Measurements from ENCODE around the gene SCYGR2. TPM values are rescaled to one million over a fixed set of nuclear protein-coding genes. Genes with fewer than 3 reads are reported as not detected.

SCYGR2 gene
- total RNA-seq, 1 experiment from 2014 or later: not detected

DNA sequence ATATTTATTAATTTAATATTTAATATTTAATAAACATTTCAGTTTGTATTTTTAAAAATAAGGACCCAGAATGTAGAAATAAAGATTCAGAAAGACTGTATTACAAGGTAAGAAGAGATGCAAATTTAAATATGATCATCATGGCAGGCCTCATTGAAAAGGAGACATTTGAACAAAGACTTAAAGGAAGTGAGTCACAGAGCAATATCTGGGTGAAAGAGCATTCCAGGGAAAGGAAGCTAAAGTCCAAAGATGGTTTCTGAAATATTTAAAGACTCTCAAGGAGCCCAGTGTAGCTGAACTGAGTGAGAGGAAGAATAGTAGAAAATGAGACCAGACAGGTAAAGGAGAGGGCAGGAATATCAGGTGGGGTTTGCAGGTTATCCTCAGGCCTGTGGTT is 24.5 kb downstream of the SCYGR2 start:
- Mint-ChIP-seq H3K4me3 (ENCODE audit: unreplicated experiment) (no peak overlapping the region), H3K4me1 (ENCODE audit: low read depth, unreplicated experiment) (peaks cover 8% of the 10 kb centered on the region), H3K27me3 (ENCODE audit: insufficient read depth, unreplicated experiment) (no peaks in the 10 kb centered on the region), H3K27ac (ENCODE audit: unreplicated experiment) (no peak overlapping the region), H3K9me3 (ENCODE audit: unreplicated experiment) (peaks cover 15% of the 10 kb centered on the region), H3K36me3 (ENCODE audit: insufficient read depth, unreplicated experiment) (no peaks in the 10 kb centered on the region)
- H3K4me1 ChIP-seq: no peaks in the 10 kb centered on the region
- H3K9me3 ChIP-seq: no peaks in the 10 kb centered on the region
- H3K27me3 ChIP-seq (replicated peaks; ENCODE audit: control insufficient read depth, insufficient read depth, low read length): no peaks in the 10 kb centered on the region
- H3K4me3 ChIP-seq (ENCODE audit: low read depth, low read length): no peak overlapping the region
- no peak for DNase-seq
- ChIA-PET POLR2A (no interaction called here), CTCF (no interaction called here)
- no TSS peak for BruUV-seq (replicated peaks)
- intact Hi-C loops (cut with micrococcal nuclease; ENCODE audit: unreplicated experiment): no loop called here
- TF ChIP-seq, protein P1, sequence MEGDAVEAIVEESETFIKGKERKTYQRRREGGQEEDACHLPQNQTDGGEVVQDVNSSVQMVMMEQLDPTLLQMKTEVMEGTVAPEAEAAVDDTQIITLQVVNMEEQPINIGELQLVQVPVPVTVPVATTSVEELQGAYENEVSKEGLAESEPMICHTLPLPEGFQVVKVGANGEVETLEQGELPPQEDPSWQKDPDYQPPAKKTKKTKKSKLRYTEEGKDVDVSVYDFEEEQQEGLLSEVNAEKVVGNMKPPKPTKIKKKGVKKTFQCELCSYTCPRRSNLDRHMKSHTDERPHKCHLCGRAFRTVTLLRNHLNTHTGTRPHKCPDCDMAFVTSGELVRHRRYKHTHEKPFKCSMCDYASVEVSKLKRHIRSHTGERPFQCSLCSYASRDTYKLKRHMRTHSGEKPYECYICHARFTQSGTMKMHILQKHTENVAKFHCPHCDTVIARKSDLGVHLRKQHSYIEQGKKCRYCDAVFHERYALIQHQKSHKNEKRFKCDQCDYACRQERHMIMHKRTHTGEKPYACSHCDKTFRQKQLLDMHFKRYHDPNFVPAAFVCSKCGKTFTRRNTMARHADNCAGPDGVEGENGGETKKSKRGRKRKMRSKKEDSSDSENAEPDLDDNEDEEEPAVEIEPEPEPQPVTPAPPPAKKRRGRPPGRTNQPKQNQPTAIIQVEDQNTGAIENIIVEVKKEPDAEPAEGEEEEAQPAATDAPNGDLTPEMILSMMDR (IDR thresholded peaks at IDR 0.05; ENCODE audit: insufficient read depth in 1 of 2, low read depth in 1 of 2, low read length in 1 of 2, severe bottlenecking in 1 of 2, unreplicated experiment in 1 of 2): no peak
- no peaks in the 10 kb centered on the region for H3K36me3 ChIP-seq (ENCODE audit: control insufficient read depth, insufficient read depth, low read length)

DNA sequence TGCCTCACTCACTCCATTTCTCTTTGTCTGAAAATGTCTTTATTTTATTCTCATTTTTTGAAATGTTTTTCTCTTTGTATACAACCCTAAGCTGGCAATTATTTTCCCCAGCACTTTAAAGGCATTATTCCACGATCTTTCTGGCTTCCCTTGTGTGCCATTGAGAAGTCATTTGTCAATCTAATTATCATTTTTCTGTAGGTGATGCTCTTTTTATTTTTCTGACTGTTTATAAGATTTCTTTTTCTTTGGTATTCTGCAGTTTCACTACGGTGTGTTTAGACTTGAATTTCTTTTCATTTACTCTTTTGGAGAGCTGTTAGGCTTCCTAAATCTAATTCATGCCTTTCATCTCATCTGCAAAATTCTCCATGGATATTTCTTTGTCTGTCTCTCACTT is 26.7 kb downstream of the SCYGR2 start:
- peaks cover 8% of the 10 kb centered on the region for H3K4me1 Mint-ChIP-seq (ENCODE audit: low read depth, unreplicated experiment)
- DNase-seq: no peak
- Histone ChIP-seq H3K27me3 (replicated peaks; ENCODE audit: control insufficient read depth, insufficient read depth, low read length) (no peaks in the 10 kb centered on the region), H3K4me3 (ENCODE audit: low read depth, low read length) (no peak overlapping the region), H3K4me1 (no peaks in the 10 kb centered on the region), H3K36me3 (ENCODE audit: control insufficient read depth, insufficient read depth, low read length) (no peaks in the 10 kb centered on the region), H3K9me3 (no peaks in the 10 kb centered on the region)
- intact Hi-C loops (cut with micrococcal nuclease; ENCODE audit: unreplicated experiment): no loop called here
- POLR2A ChIA-PET: no interaction called here
- no peak overlapping the region for H3K27ac Mint-ChIP-seq (ENCODE audit: unreplicated experiment)
- no TSS peak for BruUV-seq (replicated peaks)
- H3K9me3 Mint-ChIP-seq (ENCODE audit: unreplicated experiment): peaks cover 15% of the 10 kb centered on the region
- TF ChIP-seq, protein P1 (IDR thresholded peaks at IDR 0.05; ENCODE audit: insufficient read depth in 1 of 2, low read depth in 1 of 2, low read length in 1 of 2, severe bottlenecking in 1 of 2, unreplicated experiment in 1 of 2): no peak
- CTCF ChIA-PET: no interaction called here
- H3K36me3 Mint-ChIP-seq (ENCODE audit: insufficient read depth, unreplicated experiment): no peaks in the 10 kb centered on the region
- H3K4me3 Mint-ChIP-seq (ENCODE audit: unreplicated experiment): no peak overlapping the region
- H3K27me3 Mint-ChIP-seq (ENCODE audit: insufficient read depth, unreplicated experiment): no peaks in the 10 kb centered on the region

DNA sequence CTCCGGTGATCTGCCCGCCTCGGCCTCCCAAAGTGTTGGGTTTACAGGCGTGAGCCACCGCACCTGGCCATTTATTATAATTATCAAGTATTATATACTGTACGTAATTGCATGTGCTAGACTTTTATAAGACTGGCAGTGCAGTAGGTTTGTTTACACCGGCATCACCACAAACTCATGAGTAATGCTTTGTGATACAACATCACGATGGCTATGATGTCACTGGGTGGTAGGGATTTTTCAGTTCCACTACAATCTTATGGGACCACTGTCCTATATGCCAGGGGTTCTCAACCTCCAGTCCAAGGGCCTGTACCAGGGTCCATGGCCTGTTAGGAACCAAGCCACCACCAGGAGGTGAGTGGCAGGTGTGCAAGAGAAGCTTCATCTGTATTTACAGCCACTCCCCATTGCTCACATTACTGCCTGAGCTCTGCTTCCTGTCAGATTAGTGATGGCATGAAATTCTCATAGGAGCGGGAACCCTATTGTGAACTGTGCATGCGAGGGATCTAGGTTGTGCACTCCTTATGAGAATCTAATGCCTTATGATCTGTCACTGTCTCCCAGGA is 28.0 kb downstream of the SCYGR2 start:
- Mint-ChIP-seq H3K4me3 (ENCODE audit: unreplicated experiment) (no peak overlapping the region), H3K36me3 (ENCODE audit: insufficient read depth, unreplicated experiment) (no peaks in the 10 kb centered on the region), H3K4me1 (ENCODE audit: low read depth, unreplicated experiment) (peaks cover 8% of the 10 kb centered on the region), H3K9me3 (ENCODE audit: unreplicated experiment) (peaks cover 15% of the 10 kb centered on the region), H3K27me3 (ENCODE audit: insufficient read depth, unreplicated experiment) (no peaks in the 10 kb centered on the region), H3K27ac (ENCODE audit: unreplicated experiment) (no peak overlapping the region)
- TF ChIP-seq, protein P1 (IDR thresholded peaks at IDR 0.05; ENCODE audit: insufficient read depth in 1 of 2, low read depth in 1 of 2, low read length in 1 of 2, severe bottlenecking in 1 of 2, unreplicated experiment in 1 of 2): no peak
- H3K27me3 ChIP-seq (replicated peaks; ENCODE audit: control insufficient read depth, insufficient read depth, low read length): no peaks in the 10 kb centered on the region
- no peaks in the 10 kb centered on the region for H3K9me3 ChIP-seq
- H3K36me3 ChIP-seq (ENCODE audit: control insufficient read depth, insufficient read depth, low read length): no peaks in the 10 kb centered on the region
- H3K4me3 ChIP-seq (ENCODE audit: low read depth, low read length): no peak overlapping the region
- H3K4me1 ChIP-seq: no peaks in the 10 kb centered on the region
- ChIA-PET CTCF (no interaction called here), POLR2A (no interaction called here)
- intact Hi-C loops (cut with micrococcal nuclease; ENCODE audit: unreplicated experiment): no loop called here
- BruUV-seq (replicated peaks): no TSS peak
- DNase-seq: no peak
